GM23338 (cell line): ENCODE data around the gene MRPS22. TPM values are rescaled to one million over a fixed set of nuclear protein-coding genes. Genes with fewer than 3 reads are reported as not detected.

Source experiments
- ATAC-seq: fragments of 200-7000 bp; cut with Tn5 transposase; 3 replicates; pipeline ENCODE4 v1.9.1; 2020
- DNase-seq: peaks from one replicate; pipeline ENCODE4 v3.0.0-alpha.2; 2015; ENCODE audit warnings: low spot score
- H2AFZ ChIP-seq: fragments of 200-600 bp; sonication (generic); 2 replicates; pipeline ENCODE4 v1.8.0; 2016; ENCODE audit warnings: antibody characterized with exemption, mild to moderate bottlenecking, moderate library complexity
- H3F3A ChIP-seq: fragments of 200-600 bp; sonication (generic); replicated peaks from 2 replicates; pipeline ENCODE4 v1.8.0; 2017; ENCODE audit warnings: antibody characterized with exemption, mixed run types, low read depth
- H3K27ac ChIP-seq: fragments of 200-600 bp; sonication (generic); 2 replicates; pipeline ENCODE4 v1.6.1; 2016; ENCODE audit warnings: low read depth
- H3K27me3 ChIP-seq: fragments of 200-600 bp; sonication (generic); 2 replicates; pipeline ENCODE4 v1.8.0; 2016; ENCODE audit warnings: mild to moderate bottlenecking, mixed run types, moderate library complexity; ENCODE audit not compliant: insufficient read depth
- H3K36me3 ChIP-seq: fragments of 200-600 bp; sonication (generic); 2 replicates; pipeline ENCODE4 v1.8.0; 2016; ENCODE audit warnings: mild to moderate bottlenecking; ENCODE audit not compliant: insufficient read depth
- H3K4me1 ChIP-seq: fragments of 200-600 bp; sonication (generic); 2 replicates; pipeline ENCODE4 v1.8.0; 2016; ENCODE audit warnings: mild to moderate bottlenecking, moderate library complexity; ENCODE audit not compliant: insufficient read depth
- H3K4me2 ChIP-seq: fragments of 200-600 bp; sonication (generic); 2 replicates; pipeline ENCODE4 v1.7.1; 2017; ENCODE audit warnings: mixed run types
- H3K4me3 ChIP-seq: fragments of 200-600 bp; sonication (generic); 2 replicates; pipeline ENCODE4 v1.6.1; 2016; ENCODE audit warnings: mixed run types
- H3K79me2 ChIP-seq: fragments of 200-600 bp; sonication (generic); replicated peaks from 2 replicates; pipeline ENCODE4 v1.8.0; 2017; ENCODE audit warnings: mild to moderate bottlenecking; ENCODE audit not compliant: insufficient read depth
- H3K9me2 ChIP-seq: fragments of 200-600 bp; sonication (generic); 2 replicates; pipeline ENCODE4 v1.8.0; 2017; ENCODE audit not compliant: insufficient read depth
- H4K20me1 ChIP-seq: fragments of 200-600 bp; sonication (generic); replicated peaks from 2 replicates; pipeline ENCODE4 v1.8.0; 2017; ENCODE audit warnings: mild to moderate bottlenecking; ENCODE audit not compliant: insufficient read depth
- H3K27ac Mint-ChIP-seq: 2 replicates; pipeline ENCODE4 v1.8.0; 2020; ENCODE audit warnings: inconsistent platforms, mild to moderate bottlenecking, moderate library complexity, mixed read lengths
- H3K27me3 Mint-ChIP-seq: 3 replicates; pipeline ENCODE4 v1.8.0; 2022; ENCODE audit warnings: low read depth, mild to moderate bottlenecking, moderate library complexity, mixed read lengths, inconsistent platforms; ENCODE audit not compliant: insufficient read depth, poor library complexity
- H3K36me3 Mint-ChIP-seq: 3 replicates; pipeline ENCODE4 v1.8.0; 2021; ENCODE audit warnings: low read depth, mild to moderate bottlenecking, inconsistent platforms, moderate library complexity, mixed read lengths
- H3K4me1 Mint-ChIP-seq: 3 replicates; pipeline ENCODE4 v1.8.0; 2020; ENCODE audit warnings: mild to moderate bottlenecking, inconsistent platforms, mixed read lengths
- H3K4me3 Mint-ChIP-seq: 3 replicates; pipeline ENCODE4 v1.8.0; 2021; ENCODE audit warnings: moderate library complexity, mild to moderate bottlenecking, inconsistent platforms, mixed read lengths
- H3K9me3 Mint-ChIP-seq: 3 replicates; pipeline ENCODE4 v1.8.0; 2020; ENCODE audit warnings: moderate library complexity, mild to moderate bottlenecking, inconsistent platforms, mixed read lengths
- CREB1 ChIP-seq: fragments of 250-450 bp; sonication (Bioruptor Pico); IDR thresholded peaks from 2 replicates; pipeline ENCODE4 v1.5.0; 2020; ENCODE audit warnings: low read depth, mild to moderate bottlenecking, moderate library complexity
- CTCF ChIP-seq, 2 experiments: fragments of 200-600 bp in 1 of 2; sonication (generic) in 1 of 2; conservative IDR thresholded peaks; 2 replicates each; pipeline versions ENCODE4 v1.5.1 to v1.6.1; 2016 to 2017; ENCODE audit warnings: antibody characterized with exemption in 2 of 2, low read depth in 2 of 2, mild to moderate bottlenecking in 2 of 2, moderate library complexity in 1 of 2
- EZH2 ChIP-seq: fragments of 200-600 bp; sonication (generic); IDR thresholded peaks from one replicate; pipeline ENCODE4 v1.8.0; 2017; ENCODE audit warnings: antibody characterized with exemption, mild to moderate bottlenecking, low read depth; ENCODE audit not compliant: unreplicated experiment
- EZH2phosphoT487 ChIP-seq: fragments of 200-600 bp; sonication (generic); IDR thresholded peaks from one replicate; pipeline ENCODE4 v1.8.1; 2018; ENCODE audit warnings: antibody characterized with exemption; ENCODE audit not compliant: unreplicated experiment
- NANOG ChIP-seq: IDR thresholded peaks from 2 replicates; pipeline ENCODE4 v1.6.1; 2016; ENCODE audit warnings: antibody characterized with exemption, borderline replicate concordance
- POLR2AphosphoS5 ChIP-seq: IDR thresholded peaks from 2 replicates; pipeline ENCODE4 v1.6.1; 2016; ENCODE audit warnings: antibody characterized with exemption, low read depth
- STAT1 ChIP-seq: IDR thresholded peaks from one replicate; pipeline ENCODE4 v1.6.1; 2016; ENCODE audit warnings: antibody characterized with exemption; ENCODE audit not compliant: unreplicated experiment
- ZNF114 ChIP-seq: fragments of 250-450 bp; sonication (Bioruptor Pico); IDR thresholded peaks from 2 replicates; pipeline ENCODE4 v1.5.0; 2020; ENCODE audit warnings: mild to moderate bottlenecking, moderate library complexity
- ZNF331 ChIP-seq: fragments of 250-450 bp; sonication (Bioruptor Pico); IDR thresholded peaks from 2 replicates; pipeline ENCODE4 v1.5.0; 2020; ENCODE audit warnings: low read depth, mild to moderate bottlenecking, moderate library complexity
- ZNF462 ChIP-seq: fragments of 250-450 bp; sonication (Bioruptor Pico); IDR thresholded peaks from 2 replicates; pipeline ENCODE4 v1.5.0; 2020; ENCODE audit warnings: mild to moderate bottlenecking, moderate library complexity
- polyA plus RNA-seq: library from polyadenylated mRNA; unstranded; fragments of >200 nt; fragmentation: Nextera tagmentation; extraction: Ambion mirVana; gene quantifications from 2 replicates; pipeline ENCODE4 v1.2.1, GENCODE V29; 2016
- total RNA-seq: library from RNA; depleted of rRNA; stranded (reverse); fragments of >200 nt; shearing (Covaris generic); gene quantifications from 2 replicates; pipeline ENCODE4 v1.2.3, GENCODE V29; 2014

MRPS22 gene
- total and polyA plus RNA-seq, 2 experiments from 2014 or later: 58.4 to 65.6 TPM

- Mint-ChIP-seq H3K27ac (peak overlapping the region; percentile 2; the same call in 1 of the 2 replicates), H3K9me3 (no peaks in the 10 kb centered on the region), H3K4me1 (peaks cover 7% of the 10 kb centered on the region), H3K36me3 (no peaks in the 10 kb centered on the region; the same call in 2 of the 3 replicates), H3K27me3 (peaks cover 4% of the 10 kb centered on the region), H3K4me3 (no peak overlapping the region)
- Histone ChIP-seq H4K20me1 (no peaks in the 10 kb centered on the region), H3K9me2 (no peaks in the 10 kb centered on the region), H3K4me1 (peaks cover 7% of the 10 kb centered on the region; the same call in 1 of the 2 replicates), H3K27ac (no peak overlapping the region), H3K4me3 (no peak overlapping the region), H3K79me2 (no peaks in the 10 kb centered on the region), H3K36me3 (no peaks in the 10 kb centered on the region), H3K27me3 (no peaks in the 10 kb centered on the region), H2AFZ (peak overlapping the region; percentile 83), H3F3A (no peaks in the 10 kb centered on the region), H3K4me2 (no peak overlapping the region)
- ATAC-seq: peak; percentile 99
- no peak for TF ChIP-seq CREB1 (CRISPR knock-in tag)
- TF ChIP-seq CTCF (conservative IDR thresholded peaks at IDR 0.05; ENCODE audit: low read depth in 2 of 2): peak; percentile 81 to 89
- peak; percentile 93 for DNase-seq
Observed at GRCh38 chr3:139319428-139320402, 24.1 kb upstream of the MRPS22 start.

GRCh38 chr3:139320551-139321309 lies 23.1 kb upstream of the MRPS22 start:
- peaks cover 4% of the 10 kb centered on the region for H3K27me3 Mint-ChIP-seq
- H2AFZ ChIP-seq: peak overlapping the region; percentile 83; the same call in 1 of the 2 replicates
- H3K4me2 ChIP-seq: no peak overlapping the region
- H3K4me3 Mint-ChIP-seq: no peak overlapping the region
- no peaks in the 10 kb centered on the region for H3K79me2 ChIP-seq
- 0 out of 2 replicates have a peak overlapping the region, but pooled peaks have one; percentile 2 for H3K27ac Mint-ChIP-seq
- H3K36me3 ChIP-seq: no peaks in the 10 kb centered on the region
- peaks cover 7% of the 10 kb centered on the region; the same call in 1 of the 2 replicates for H3K4me1 ChIP-seq
- no peaks in the 10 kb centered on the region for H3F3A ChIP-seq
- H3K27me3 ChIP-seq: no peaks in the 10 kb centered on the region
- H3K9me2 ChIP-seq: no peaks in the 10 kb centered on the region
- no peaks in the 10 kb centered on the region for H3K9me3 Mint-ChIP-seq
- H3K36me3 Mint-ChIP-seq: no peaks in the 10 kb centered on the region; the same call in 2 of the 3 replicates
- no peaks in the 10 kb centered on the region for H4K20me1 ChIP-seq
- H3K4me3 ChIP-seq: no peak overlapping the region
- H3K27ac ChIP-seq: no peak overlapping the region
- ATAC-seq (no peak), DNase-seq (no peak)
- H3K4me1 Mint-ChIP-seq: peaks cover 7% of the 10 kb centered on the region
- TF ChIP-seq EZH2 (no peak), ZNF331 (CRISPR knock-in tag) (no peak), ZNF462 (CRISPR knock-in tag) (no peak), STAT1 (no peak), POLR2AphosphoS5 (no peak), ZNF114 (CRISPR knock-in tag) (no peak), EZH2phosphoT487 (no peak), NANOG (no peak)
